Thymus (tissue), 11 donors: ENCODE measurements around the gene NDRG2. TPM values are rescaled to one million over a fixed set of nuclear protein-coding genes. Genes with fewer than 3 reads are reported as not detected.
A peak's percentile ranks its signal among the peaks of the same experiment; 100 is the strongest.
"Not testable (repeated sequence)": the region's sequence is repeated elsewhere in the genome, so short reads cannot be mapped to it uniquely, and the experiment has no call there.

Experiments
- DNase-seq, 9 donors: peaks; one replicate each; pipeline ENCODE4 v3.0.0-alpha.2; 2013; ENCODE audit warnings: low spot score in 9 of 9, low read depth in 6 of 9, missing footprints in 1 of 9
- H3K27ac ChIP-seq, 2 donors: one replicate each; pipeline ENCODE4 v1.5.1; 2013; ENCODE audit warnings: control low read depth in 1 of 2, low read depth in 1 of 2, low read length in 1 of 2, mild to moderate bottlenecking in 1 of 2, moderate library complexity in 1 of 2
- H3K27me3 ChIP-seq, 2 donors: one replicate each; pipeline ENCODE4 v1.5.1; 2013; ENCODE audit warnings: low read length in 1 of 2; ENCODE audit not compliant: control insufficient read depth in 2 of 2, insufficient read depth in 1 of 2
- H3K36me3 ChIP-seq, 2 donors: one replicate each; pipeline ENCODE4 v1.5.1; 2013; ENCODE audit warnings: low read length in 1 of 2, mild to moderate bottlenecking in 1 of 2, moderate library complexity in 1 of 2; ENCODE audit not compliant: control insufficient read depth in 2 of 2, insufficient read depth in 2 of 2
- H3K4me1 ChIP-seq, 2 donors: one replicate each; pipeline ENCODE4 v1.5.1; 2013; ENCODE audit warnings: low read length in 2 of 2; ENCODE audit not compliant: control insufficient read depth in 2 of 2, insufficient read depth in 2 of 2
- H3K4me3 ChIP-seq, 2 donors: one replicate each; pipeline ENCODE4 v1.5.1; 2013; ENCODE audit warnings: low read length in 2 of 2, control low read depth in 1 of 2, mild to moderate bottlenecking in 1 of 2
- H3K9me3 ChIP-seq, 2 donors: one replicate each; pipeline ENCODE4 v1.5.1; 2013; ENCODE audit warnings: low read length in 1 of 2, mild to moderate bottlenecking in 1 of 2; ENCODE audit not compliant: control insufficient read depth in 2 of 2, insufficient read depth in 1 of 2
- WGBS: extraction: QIAGEN DNeasy Blood & Tissue Kit; methylation state at CpG from one replicate; pipeline ENCODE4 v1.1.7; 2013; 5-methylcytosine and 5-hydroxymethylcytosine counted together
- polyA plus RNA-seq: library from polyadenylated mRNA; stranded (reverse); fragments of 200-250 nt; gene quantifications from one replicate; pipeline ENCODE4 v1.2.3, GENCODE V29; 2013
- total RNA-seq: library from RNA; stranded (reverse); fragments of 120-200 nt; gene quantifications from one replicate; pipeline ENCODE4 v1.2.4, GENCODE V29; 2013
- donor health status: healthy.

The NDRG2 gene
- total and polyA plus RNA-seq, 2 donors = 19.8 to 77.8 TPM

GRCh38 chr14:21048638-21049037 is 23.8 kb upstream of the NDRG2 start:
- Histone ChIP-seq H3K27ac (no peak overlapping the region), H3K4me1 (peaks cover 0 to 4% of the 10 kb centered on the region in 2 donors), H3K9me3 (no peaks in the 10 kb centered on the region), H3K4me3 (no peak overlapping the region), H3K27me3 (no peaks in the 10 kb centered on the region), H3K36me3 (no peaks in the 10 kb centered on the region)
- DNase-seq = no peak
- WGBS = 97% methylated on average over 2 of the region's 2 CpGs

GRCh38 chr14:21047378-21047781 is 22.5 kb upstream of the NDRG2 start:
- no peaks in the 10 kb centered on the region for H3K9me3 ChIP-seq
- 69% methylated on average over 2 of the region's 2 CpGs for WGBS
- peaks cover 0 to 2% of the 10 kb centered on the region in 2 donors for H3K27me3 ChIP-seq
- H3K36me3 ChIP-seq = no peaks in the 10 kb centered on the region
- no peak overlapping the region for H3K4me3 ChIP-seq
- DNase-seq = no peak
- H3K27ac ChIP-seq = no peak overlapping the region
- peaks cover 0 to 4% of the 10 kb centered on the region in 2 donors for H3K4me1 ChIP-seq

GRCh38 chr14:21043974-21044618 is 19.2 kb upstream of the NDRG2 start:
- H3K27ac ChIP-seq = no peak overlapping the region
- H3K9me3 ChIP-seq = no peaks in the 10 kb centered on the region
- H3K36me3 ChIP-seq = no peaks in the 10 kb centered on the region
- peaks cover 0 to 6% of the 10 kb centered on the region in 2 donors for H3K4me1 ChIP-seq
- peaks cover 0 to 2% of the 10 kb centered on the region in 2 donors for H3K27me3 ChIP-seq
- WGBS = 36% methylated on average over 6 of the region's 6 CpGs
- no peak overlapping the region for H3K4me3 ChIP-seq
- no peak for DNase-seq

- Histone ChIP-seq H3K4me3 (no peak overlapping the region), H3K27me3 (peaks cover 0 to 2% of the 10 kb centered on the region in 2 donors), H3K9me3 (no peaks in the 10 kb centered on the region), H3K27ac (no peak overlapping the region), H3K4me1 (peaks cover 0 to 6% of the 10 kb centered on the region in 2 donors), H3K36me3 (no peaks in the 10 kb centered on the region)
- 86% methylated on average over 2 of the region's 2 CpGs for WGBS
- no peak for DNase-seq
Measured at GRCh38 chr14:21043387-21043973, 18.6 kb upstream of the NDRG2 start.

GRCh38 chr14:21042918-21043317 is 18.1 kb upstream of the NDRG2 start:
- H3K4me1 ChIP-seq = peaks cover 0 to 6% of the 10 kb centered on the region in 2 donors
- H3K9me3 ChIP-seq = no peaks in the 10 kb centered on the region
- H3K27ac ChIP-seq = no peak overlapping the region
- peaks cover 0 to 2% of the 10 kb centered on the region in 2 donors for H3K27me3 ChIP-seq
- WGBS = 60% methylated on average over 8 of the region's 8 CpGs
- H3K4me3 ChIP-seq = no peak overlapping the region
- DNase-seq = no peak
- no peaks in the 10 kb centered on the region for H3K36me3 ChIP-seq

- DNase-seq = no peak
- WGBS = 90% methylated on average over 11 of the region's 11 CpGs
- Histone ChIP-seq H3K4me3 (no peak within 1 kb of the TSS), H3K36me3 (no peaks in the 10 kb centered on the region), H3K27me3 (peaks cover 0 to 2% of the 10 kb centered on the region in 2 donors), H3K27ac (peak within 1 kb of the TSS in 1 of 2 donors; percentile 51), H3K9me3 (no peaks in the 10 kb centered on the region), H3K4me1 (peaks cover 0 to 6% of the 10 kb centered on the region in 2 donors)
Measured at GRCh38 chr14:21041676-21042433, 17.0 kb upstream of the NDRG2 start, which contains the start of gene RNASE7. Gene RNASE7 (plus strand): TSS chr14:21042362. CDS start chr14:21042993, 631 bp downstream.

- WGBS = 91% methylated on average over 3 of the region's 3 CpGs
- not testable (repeated sequence) for H3K4me3 ChIP-seq, H3K27me3 ChIP-seq, H3K4me1 ChIP-seq, H3K27ac ChIP-seq, H3K36me3 ChIP-seq, DNase-seq, H3K9me3 ChIP-seq
Measured at GRCh38 chr14:21040941-21041340, 16.1 kb upstream of the NDRG2 start.

GRCh38 chr14:21040370-21040925 is 15.6 kb upstream of the NDRG2 start:
- H3K4me3 ChIP-seq = no peak overlapping the region
- no peak overlapping the region for H3K27ac ChIP-seq
- peaks cover 0 to 5% of the 10 kb centered on the region in 2 donors for H3K27me3 ChIP-seq
- H3K9me3 ChIP-seq = no peaks in the 10 kb centered on the region
- 93% methylated on average over 8 of the region's 8 CpGs for WGBS
- DNase-seq = no peak
- peaks cover 0 to 6% of the 10 kb centered on the region in 2 donors for H3K4me1 ChIP-seq
- no peaks in the 10 kb centered on the region for H3K36me3 ChIP-seq
